Body of pancreas (tissue), 4 donors: Measurements from ENCODE around the gene PPDPF. TPM values are rescaled to one million over a fixed set of nuclear protein-coding genes. Genes with fewer than 3 reads are reported as not detected.
A peak's percentile ranks its signal among the peaks of the same experiment; 100 is the strongest.
"Not testable (repeated sequence)": the region's sequence is repeated elsewhere in the genome, so short reads cannot be mapped to it uniquely, and the experiment has no call there.

Experiments
- ATAC-seq: fragments of 150-250 bp; one replicate; pipeline ENCODE4 v1.9.1; 2016
- DNase-seq, 4 donors: peaks; one replicate each; pipeline ENCODE4 v3.0.0-alpha.2; 2019
- H3K27ac ChIP-seq, 4 donors: fragments of 200-600 bp; sonication (generic); 1 replicate in 3 of 4; 2 replicates in 1 of 4; pipeline versions ENCODE4 v1.5.1 to v1.6.1; 2016 to 2019; ENCODE audit warnings: mild to moderate bottlenecking in 1 of 4, mixed read lengths in 1 of 4, moderate library complexity in 1 of 4
- H3K27me3 ChIP-seq, 2 donors: fragments of 200-600 bp; sonication (generic); one replicate each; pipeline ENCODE4 v1.6.0; 2016; ENCODE audit warnings: mild to moderate bottlenecking in 1 of 2
- H3K36me3 ChIP-seq, 2 donors: fragments of 200-600 bp; sonication (generic); replicated peaks in 1 of 2; 2 replicates each; pipeline ENCODE4 v1.5.1; 2016; ENCODE audit warnings: low read depth in 2 of 2; ENCODE audit not compliant: insufficient read depth in 1 of 2
- H3K4me1 ChIP-seq: fragments of 200-600 bp; sonication (generic); one replicate; pipeline ENCODE4 v1.6.0; 2016
- H3K4me3 ChIP-seq, 2 donors: fragments of 200-600 bp; sonication (generic); 1 replicate in 1 of 2; 2 replicates in 1 of 2; pipeline ENCODE4 v1.5.1; 2016 to 2019
- H3K9me3 ChIP-seq, 3 donors: fragments of 200-600 bp; sonication (generic); 1 replicate in 2 of 3; 2 replicates in 1 of 3; pipeline ENCODE4 v1.5.1; 2016
- CTCF ChIP-seq, 7 experiments: fragments of 450-650 bp in 4 of 7; fragments of 200-600 bp in 3 of 7; sonication (generic) in 3 of 7; IDR thresholded peaks; one replicate each; pipeline ENCODE4 v1.5.1; 2016 to 2019; ENCODE audit warnings: antibody characterized with exemption in 7 of 7
- POLR2A ChIP-seq, 3 donors: fragments of 450-650 bp; IDR thresholded peaks; one replicate each; pipeline ENCODE4 v1.6.1; 2016; ENCODE audit warnings: antibody characterized with exemption in 3 of 3, mild to moderate bottlenecking in 2 of 3
- WGBS, 2 donors: methylation state at CpG; one replicate each; pipeline ENCODE4 v1.1.5; 2017; 5-methylcytosine and 5-hydroxymethylcytosine counted together
- intact Hi-C: fragments of 100-400 bp; cut with DNase I; formaldehyde crosslinking; loops from one replicate; pipeline ENCODE4 v1.15.1; 2023
- total RNA-seq, 2 donors: library from RNA; depleted of rRNA; stranded (reverse); fragments of >200 nt; gene quantifications; one replicate each; pipeline ENCODE4 v1.1.0, GENCODE V29; 2016

Gene PPDPF
- total RNA-seq, 2 donors from 2014 or later: 69.9 to 106 TPM

- ATAC-seq: no peak
- DNase-seq: no peak
- TF ChIP-seq POLR2A (IDR thresholded peaks at IDR 0.05): no peak
- TF ChIP-seq CTCF (IDR thresholded peaks at IDR 0.05): no peak
- Histone ChIP-seq H3K4me1 (peaks cover 11% of the 10 kb centered on the region), H3K27me3 (peaks cover 0 to 12% of the 10 kb centered on the region in 2 donors), H3K27ac (no peak overlapping the region), H3K36me3 (no peaks in the 10 kb centered on the region), H3K9me3 (no peaks in the 10 kb centered on the region), H3K4me3 (no peak overlapping the region)
- WGBS, 2 donors: 76 to 81% methylated on average over 9 to 31 of the region's 34 CpGs
- intact Hi-C loops: no loop called here
These were observed 41.9 kb upstream of the PPDPF start for GRCh38 chr20:63478346-63479302.

- 31 to 46% methylated on average over 7 to 32 of the region's 32 CpGs for WGBS, 2 donors
- H3K9me3 ChIP-seq, intact Hi-C loops, ATAC-seq, H3K27me3 ChIP-seq, H3K27ac ChIP-seq, H3K4me3 ChIP-seq, H3K36me3 ChIP-seq, DNase-seq: not testable (repeated sequence)
- peaks cover 11% of the 10 kb centered on the region for H3K4me1 ChIP-seq
These were observed 40.7 kb upstream of the PPDPF start for GRCh38 chr20:63479695-63480419.

GRCh38 chr20:63481503-63481902 is 39.1 kb upstream of the PPDPF start:
- no peaks in the 10 kb centered on the region for H3K36me3 ChIP-seq
- peaks cover 11% of the 10 kb centered on the region for H3K4me1 ChIP-seq
- no peak overlapping the region for H3K4me3 ChIP-seq
- H3K9me3 ChIP-seq: no peaks in the 10 kb centered on the region
- ATAC-seq (no peak), DNase-seq (no peak)
- H3K27ac ChIP-seq: no peak overlapping the region
- no peak for TF ChIP-seq CTCF (IDR thresholded peaks at IDR 0.05)
- H3K27me3 ChIP-seq: peaks cover 0 to 8% of the 10 kb centered on the region in 2 donors
- WGBS, 2 donors: 56 to 60% methylated on average over 12 of the region's 12 CpGs
- intact Hi-C loops: no loop called here

GRCh38 chr20:63482021-63482587 is 38.5 kb upstream of the PPDPF start:
- H3K36me3 ChIP-seq: no peaks in the 10 kb centered on the region
- no peak overlapping the region for H3K4me3 ChIP-seq
- no peaks in the 10 kb centered on the region for H3K9me3 ChIP-seq
- TF ChIP-seq POLR2A (IDR thresholded peaks at IDR 0.05) (no peak), CTCF (IDR thresholded peaks at IDR 0.05) (no peak)
- no peak for ATAC-seq
- DNase-seq: no peak
- H3K27me3 ChIP-seq: peaks cover 0 to 8% of the 10 kb centered on the region in 2 donors
- WGBS, 2 donors: 30 to 35% methylated on average over 2 to 11 of the region's 11 CpGs
- intact Hi-C loops: no loop called here
- H3K4me1 ChIP-seq: peaks cover 11% of the 10 kb centered on the region
- no peak overlapping the region for H3K27ac ChIP-seq

GRCh38 chr20:63483834-63484233 is 36.7 kb upstream of the PPDPF start:
- H3K27ac ChIP-seq: peak overlapping the region in 1 of 4 donors; percentile 50
- H3K36me3 ChIP-seq: no peaks in the 10 kb centered on the region
- peaks cover 0 to 8% of the 10 kb centered on the region in 2 donors for H3K27me3 ChIP-seq
- H3K4me3 ChIP-seq: no peak overlapping the region
- 63 to 80% methylated on average over 7 of the region's 12 CpGs for WGBS, 2 donors
- DNase-seq (no peak), ATAC-seq (no peak)
- TF ChIP-seq POLR2A (IDR thresholded peaks at IDR 0.05) (no peak), CTCF (IDR thresholded peaks at IDR 0.05) (no peak)
- intact Hi-C loops: no loop called here
- H3K4me1 ChIP-seq: peaks cover 11% of the 10 kb centered on the region
- no peaks in the 10 kb centered on the region for H3K9me3 ChIP-seq
